ENCODE results near the gene PTPRM.

Gene PTPRM

GRCh38 chr18:7669361-7669760, 102.2 kb downstream of the PTPRM start:
- Histone ChIP-seq H3K4me3 (ENCODE audit: low read depth, low read length) (no peak overlapping the region), H3K27ac (ENCODE audit: extremely low read depth, low read depth, low read length) (no peak overlapping the region), H3K9me3 (ENCODE audit: control insufficient read depth, insufficient read depth, low read depth, low read length) (no peaks in the 10 kb centered on the region), H3K36me3 (ENCODE audit: control insufficient read depth in 2 of 2, insufficient read depth in 1 of 2, low read length in 2 of 2) (no peaks in the 10 kb centered on the region), H3K4me1 (ENCODE audit: control insufficient read depth, insufficient read depth, low read length) (no peaks in the 10 kb centered on the region)
- TF ChIP-seq ZNF639 (tag by site-specific recombination; IDR thresholded peaks at IDR 0.05) = no peak
- no peak for TF ChIP-seq ZNF521 (tag by site-specific recombination; IDR thresholded peaks at IDR 0.05)
- TF ChIP-seq ZNF426 (tag by site-specific recombination; IDR thresholded peaks at IDR 0.05) = no peak
- no peak for TF ChIP-seq ZNF202 (tag by site-specific recombination; IDR thresholded peaks at IDR 0.05; ENCODE audit: borderline replicate concordance)
- no peak for TF ChIP-seq EGR2 (tag by site-specific recombination; IDR thresholded peaks at IDR 0.05; ENCODE audit: low read depth)
- TF ChIP-seq ZNF223 (tag by site-specific recombination; IDR thresholded peaks at IDR 0.05) = no peak
- TF ChIP-seq ZNF132 (tag by site-specific recombination; IDR thresholded peaks at IDR 0.05; ENCODE audit: borderline replicate concordance) = no peak
- TF ChIP-seq ZSCAN23 (tag by site-specific recombination; IDR thresholded peaks at IDR 0.05) = no peak
- TF ChIP-seq ZNF548 (tag by site-specific recombination; IDR thresholded peaks at IDR 0.05) = no peak
- TF ChIP-seq ZBTB21 (tag by site-specific recombination; IDR thresholded peaks at IDR 0.05) = no peak
- POLR2A ChIA-PET = no interaction called here
- CTCF ChIA-PET = interaction anchor here (0.6 kb wide), 1 partner anchor 443 kb away, joined by 5 read pairs; no protein-coding TSS in a partner anchor

GRCh38 chr18:7671105-7671504, 104.0 kb downstream of the PTPRM start:
- Histone ChIP-seq H3K4me1 (ENCODE audit: control insufficient read depth, insufficient read depth, low read length) (no peaks in the 10 kb centered on the region), H3K9me3 (ENCODE audit: control insufficient read depth, insufficient read depth, low read depth, low read length) (no peaks in the 10 kb centered on the region), H3K4me3 (ENCODE audit: low read depth, low read length) (no peak overlapping the region), H3K36me3 (ENCODE audit: control insufficient read depth in 2 of 2, insufficient read depth in 1 of 2, low read length in 2 of 2) (no peaks in the 10 kb centered on the region), H3K27ac (ENCODE audit: extremely low read depth, low read depth, low read length) (no peak overlapping the region)
- ChIA-PET CTCF (interaction anchor here (0.6 to 1.2 kb wide), 3 partner anchors 10 to 809 kb away, joined by 3 read pairs; no protein-coding TSS in a partner anchor), POLR2A (no interaction called here)
- TF ChIP-seq ZNF155 (tag by site-specific recombination; IDR thresholded peaks at IDR 0.05) (no peak), ZNF677 (tag by site-specific recombination; IDR thresholded peaks at IDR 0.05) (no peak), ZNF639 (tag by site-specific recombination; IDR thresholded peaks at IDR 0.05) (no peak), ZFP69B (tag by site-specific recombination; IDR thresholded peaks at IDR 0.05) (no peak), ZSCAN4 (tag by site-specific recombination; IDR thresholded peaks at IDR 0.05) (no peak), ZNF148 (tag by site-specific recombination; IDR thresholded peaks at IDR 0.05; ENCODE audit: borderline replicate concordance) (no peak)

GRCh38 chr18:7676253-7676873, 109.2 kb downstream of the PTPRM start:
- POLR2A ChIA-PET = no interaction called here
- no peak for TF ChIP-seq ZNF639 (tag by site-specific recombination; IDR thresholded peaks at IDR 0.05)
- peak; percentile 71 for TF ChIP-seq ZSCAN4 (tag by site-specific recombination; IDR thresholded peaks at IDR 0.05)
- no peak for TF ChIP-seq SP2 (tag by site-specific recombination; IDR thresholded peaks at IDR 0.05)
- no peak for TF ChIP-seq ZNF133 (tag by site-specific recombination; IDR thresholded peaks at IDR 0.05)
- no peak for TF ChIP-seq OVOL3 (tag by site-specific recombination; IDR thresholded peaks at IDR 0.05)
- H3K4me1 ChIP-seq (ENCODE audit: control insufficient read depth, insufficient read depth, low read length) = no peaks in the 10 kb centered on the region
- no peak overlapping the region for H3K4me3 ChIP-seq (ENCODE audit: low read depth, low read length)
- no peaks in the 10 kb centered on the region for H3K36me3 ChIP-seq (ENCODE audit: control insufficient read depth in 2 of 2, insufficient read depth in 1 of 2, low read length in 2 of 2)
- CTCF ChIA-PET = no interaction called here
- no peak overlapping the region for H3K27ac ChIP-seq (ENCODE audit: extremely low read depth, low read depth, low read length)
- no peaks in the 10 kb centered on the region for H3K9me3 ChIP-seq (ENCODE audit: control insufficient read depth, insufficient read depth, low read depth, low read length)

Data from HEK293 (cell line).